ENCODE results near the gene ROCK2.

Gene ROCK2

DNA sequence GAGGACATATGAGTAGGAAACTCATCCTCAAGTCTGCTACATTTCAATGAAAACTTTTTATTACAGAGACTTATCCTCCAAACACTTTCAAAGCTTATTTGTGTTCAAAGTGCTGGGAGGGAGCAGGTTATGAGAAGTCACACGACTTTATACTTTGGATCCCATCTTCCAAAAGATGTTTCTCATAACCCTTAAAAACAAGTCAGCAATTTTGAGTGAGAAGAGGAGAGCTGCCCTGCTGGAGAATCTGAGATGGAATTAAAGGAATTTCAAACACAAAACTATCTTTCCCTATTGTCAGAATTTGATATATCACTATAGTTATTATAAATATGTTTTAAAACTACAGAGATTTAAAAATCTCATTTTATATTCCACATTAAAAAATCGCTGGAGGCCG is 45.8 kb downstream of the ROCK2 start:
- DNase-seq (ENCODE audit: low spot score): no peak
- POLR2A ChIA-PET (ENCODE audit: low non-redundant PET): no interaction called here
- TF ChIP-seq, protein P1, sequence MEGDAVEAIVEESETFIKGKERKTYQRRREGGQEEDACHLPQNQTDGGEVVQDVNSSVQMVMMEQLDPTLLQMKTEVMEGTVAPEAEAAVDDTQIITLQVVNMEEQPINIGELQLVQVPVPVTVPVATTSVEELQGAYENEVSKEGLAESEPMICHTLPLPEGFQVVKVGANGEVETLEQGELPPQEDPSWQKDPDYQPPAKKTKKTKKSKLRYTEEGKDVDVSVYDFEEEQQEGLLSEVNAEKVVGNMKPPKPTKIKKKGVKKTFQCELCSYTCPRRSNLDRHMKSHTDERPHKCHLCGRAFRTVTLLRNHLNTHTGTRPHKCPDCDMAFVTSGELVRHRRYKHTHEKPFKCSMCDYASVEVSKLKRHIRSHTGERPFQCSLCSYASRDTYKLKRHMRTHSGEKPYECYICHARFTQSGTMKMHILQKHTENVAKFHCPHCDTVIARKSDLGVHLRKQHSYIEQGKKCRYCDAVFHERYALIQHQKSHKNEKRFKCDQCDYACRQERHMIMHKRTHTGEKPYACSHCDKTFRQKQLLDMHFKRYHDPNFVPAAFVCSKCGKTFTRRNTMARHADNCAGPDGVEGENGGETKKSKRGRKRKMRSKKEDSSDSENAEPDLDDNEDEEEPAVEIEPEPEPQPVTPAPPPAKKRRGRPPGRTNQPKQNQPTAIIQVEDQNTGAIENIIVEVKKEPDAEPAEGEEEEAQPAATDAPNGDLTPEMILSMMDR (conservative IDR thresholded peaks at IDR 0.05; ENCODE audit: low read depth): no peak
- H3K27ac ChIP-seq: no peak overlapping the region
- CTCF ChIA-PET: no interaction called here

DNA sequence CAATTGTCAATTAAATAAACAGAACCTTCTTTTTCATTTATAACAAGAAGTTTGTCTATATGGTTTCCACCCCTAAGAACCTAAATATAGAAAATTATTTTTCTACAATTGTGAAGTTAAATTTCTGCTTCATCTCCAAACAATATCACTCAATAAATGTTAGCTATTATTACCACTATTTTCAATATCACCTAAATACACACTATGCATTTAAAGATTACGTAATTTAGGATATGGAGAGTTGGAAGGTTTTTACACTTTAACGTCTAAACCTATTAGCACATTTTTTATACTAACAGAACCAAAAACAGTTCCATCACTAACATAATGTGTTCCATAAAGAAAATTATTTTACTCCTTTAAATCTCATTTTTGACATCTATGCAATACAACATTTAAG is 48.0 kb downstream of the ROCK2 start:
- ChIA-PET CTCF (interaction anchor here (0.6 to 0.7 kb wide), 2 partner anchors 42 to 648 kb away, joined by 3 read pairs; no protein-coding TSS in a partner anchor), POLR2A (ENCODE audit: low non-redundant PET) (no interaction called here)
- DNase-seq (ENCODE audit: low spot score): no peak

DNA sequence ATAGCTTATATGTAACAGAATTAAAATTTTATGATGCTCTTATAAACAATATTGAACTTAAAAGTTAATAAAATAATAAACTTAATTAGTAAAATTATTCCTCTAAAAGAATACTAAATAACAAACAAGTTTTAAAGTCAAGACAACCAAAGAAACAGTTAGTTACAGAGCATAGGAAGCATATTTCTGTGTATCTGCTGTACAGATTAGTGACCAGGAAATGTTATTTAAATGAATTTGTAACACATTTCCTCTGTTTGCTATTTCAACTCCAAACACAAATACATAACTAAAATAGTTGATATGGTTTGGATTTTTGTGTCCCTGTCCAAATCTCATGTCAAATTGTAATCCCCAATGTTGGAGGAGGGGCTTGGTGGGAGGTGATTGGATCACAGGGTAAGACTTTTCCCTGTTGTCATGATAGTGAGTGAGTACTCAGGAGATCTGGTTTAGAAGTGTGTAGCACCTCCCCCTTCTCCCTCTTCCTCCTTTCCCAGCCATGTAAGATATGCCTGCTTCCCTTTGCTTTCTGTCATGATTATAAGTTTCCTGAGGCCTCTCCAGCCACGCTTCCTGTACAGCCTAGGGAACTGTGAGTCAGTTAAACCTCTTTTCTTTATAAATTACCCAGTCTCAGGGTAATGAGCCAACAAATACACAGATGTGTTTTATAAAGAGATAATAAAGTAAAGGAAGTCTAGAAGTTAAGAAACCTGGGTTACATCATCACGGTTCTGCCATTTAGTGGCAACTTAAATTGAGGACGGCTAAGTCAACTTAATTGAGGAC is 51.8 kb downstream of the ROCK2 start:
- no peak overlapping the region for H3K27ac ChIP-seq
- ChIA-PET CTCF (no interaction called here), POLR2A (ENCODE audit: low non-redundant PET) (no interaction called here)
- TF ChIP-seq, protein P1 (conservative IDR thresholded peaks at IDR 0.05; ENCODE audit: low read depth): no peak
- DNase-seq (ENCODE audit: low spot score): no peak

More for the DNA sequence above, 48.0 kb downstream of the ROCK2 start:
- no peak overlapping the region for H3K27ac ChIP-seq
- TF ChIP-seq, protein P1 (conservative IDR thresholded peaks at IDR 0.05; ENCODE audit: low read depth): no peak

DNA sequence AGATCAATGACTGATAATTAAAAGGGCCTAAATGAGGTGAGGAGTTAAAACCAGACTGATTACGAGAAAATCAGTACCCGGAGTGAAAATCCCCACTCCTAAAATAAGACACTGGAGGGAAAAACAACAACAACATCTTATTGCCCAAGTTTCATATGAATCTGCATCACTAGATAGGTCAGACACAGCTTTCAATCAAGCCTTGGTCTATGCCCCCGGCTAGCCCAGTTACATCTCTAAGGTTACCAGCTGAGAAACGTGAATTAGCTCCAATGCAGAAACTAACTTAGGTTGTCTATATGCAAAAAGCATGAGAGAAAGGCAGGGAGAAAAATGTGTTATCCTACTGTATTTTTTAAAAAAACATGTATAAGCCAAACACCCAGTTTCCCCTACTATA is 53.7 kb downstream of the ROCK2 start:
- no peak overlapping the region for H3K27ac ChIP-seq
- ChIA-PET CTCF (no interaction called here), POLR2A (ENCODE audit: low non-redundant PET) (no interaction called here)
- DNase-seq (ENCODE audit: low spot score): no peak
- TF ChIP-seq, protein P1 (conservative IDR thresholded peaks at IDR 0.05; ENCODE audit: low read depth): no peak

DNA sequence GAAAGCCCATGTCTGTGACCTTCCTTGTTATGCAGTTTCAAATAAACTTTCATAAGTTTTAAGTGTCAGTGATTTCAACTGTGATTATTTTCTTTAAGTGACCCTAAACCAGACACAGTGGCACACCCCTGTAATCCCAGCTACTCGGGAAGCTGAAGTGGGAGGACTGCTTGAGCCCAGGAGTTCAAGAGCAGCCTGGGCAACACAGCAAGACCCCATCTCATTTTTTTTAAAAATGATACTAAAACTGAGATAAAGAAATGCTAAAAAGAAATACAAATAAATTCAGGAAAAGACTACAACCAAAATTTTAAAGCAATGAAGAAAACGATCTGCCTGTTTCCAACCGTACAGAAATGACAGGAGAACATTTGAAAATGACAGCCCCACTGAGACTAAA is 54.2 kb downstream of the ROCK2 start:
- DNase-seq (ENCODE audit: low spot score): no peak
- ChIA-PET CTCF (no interaction called here), POLR2A (ENCODE audit: low non-redundant PET) (no interaction called here)
- TF ChIP-seq, protein P1 (conservative IDR thresholded peaks at IDR 0.05; ENCODE audit: low read depth): no peak
- H3K27ac ChIP-seq: no peak overlapping the region

DNA sequence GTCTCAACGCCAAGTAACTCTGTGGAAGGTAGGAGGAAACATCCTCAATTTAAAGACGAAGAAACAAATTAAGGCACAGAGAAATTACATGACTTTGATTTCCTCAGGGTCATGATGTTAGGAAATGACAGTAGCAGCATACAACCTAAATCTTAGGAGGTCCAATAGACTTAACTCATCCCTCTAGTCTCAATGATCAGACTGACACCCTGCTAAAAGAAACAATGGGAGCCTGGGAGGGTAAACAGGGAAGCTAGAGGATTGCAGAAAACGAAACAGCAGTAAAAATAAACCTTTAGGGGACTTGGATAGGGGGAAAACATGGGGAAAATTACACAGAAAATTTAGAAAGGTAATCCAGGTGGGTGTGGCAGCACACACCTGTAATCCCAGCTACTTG is 56.0 kb downstream of the ROCK2 start:
- ChIA-PET CTCF (no interaction called here), POLR2A (ENCODE audit: low non-redundant PET) (no interaction called here)
- TF ChIP-seq, protein P1 (conservative IDR thresholded peaks at IDR 0.05; ENCODE audit: low read depth): no peak
- no peak overlapping the region for H3K27ac ChIP-seq
- no peak for DNase-seq (ENCODE audit: low spot score)
